K562 (cell line): Measurements from ENCODE around the gene CREB3L1. TPM values are rescaled to one million over a fixed set of nuclear protein-coding genes. Genes with fewer than 3 reads are reported as not detected.
A peak's percentile ranks its signal among the peaks of the same experiment; 100 is the strongest.

Experiments used
- ATAC-seq: fragments of 200-7000 bp; cut with Tn5 transposase; 3 replicates; pipeline ENCODE4 v1.9.1; 2020; ENCODE audit warnings: moderate library complexity
- BruUV-seq: library from RNA; stranded (reverse); fragments of 400-500 nt; replicated peaks from 2 replicates; lab custom pipeline; 2021; lab: Mats Ljungman, UMichigan
- CTCF ChIA-PET: fragments of 300-600 bp; formaldehyde crosslinking; extraction: SDS; loops from one replicate; lab custom pipeline; 2021; ENCODE audit warnings: low intra/inter-chr PET ratio; lab: Yijun Ruan, JAX
- POLR2A ChIA-PET: fragments of 300-600, 350-650 bp; sonication (Branson Sonifier 250); formaldehyde crosslinking; extraction: SDS; loops from one replicate; lab custom pipeline; 2021; ENCODE audit warnings: antibody characterized with exemption, inconsistent platforms; lab: Yijun Ruan, JAX
- DNase-seq, 4 experiments: peaks; one replicate each; pipeline versions ENCODE4 v3.0.0 to v3.0.0-alpha.2; 2011 to 2018; ENCODE audit warnings: low spot score in 3 of 4, mixed read lengths in 3 of 4; ENCODE audit errors: extremely low read depth in 1 of 4
- FAIRE-seq: peaks from 2 replicates; lab custom pipeline; 2011; peaks lifted over from hg19 to GRCh38; lab: Jason Lieb, UNC
- H2AFZ ChIP-seq: 2 replicates; pipeline ENCODE4 v1.6.0; 2011; ENCODE audit warnings: low read depth, low read length, control low read depth, inconsistent platforms
- H3K27ac ChIP-seq: fragments of 200-600 bp; 3 replicates; pipeline ENCODE4 v1.8.0; 2011; ENCODE audit warnings: low read depth, mild to moderate bottlenecking, control low read depth, inconsistent platforms, low read length, moderate library complexity, mixed read lengths; ENCODE audit errors: extremely low read depth
- H3K27me3 ChIP-seq, 2 experiments: fragments of 300-600 bp in 1 of 2; 2 replicates in 1 of 2; 3 replicates in 1 of 2; pipeline versions ENCODE4 v1.6.0 to v1.8.0; 2011; ENCODE audit warnings: inconsistent platforms in 2 of 2, low read length in 2 of 2, mild to moderate bottlenecking in 1 of 2, mixed read lengths in 1 of 2, moderate library complexity in 1 of 2; ENCODE audit not compliant: control insufficient read depth in 2 of 2, insufficient read depth in 2 of 2
- H3K36me3 ChIP-seq: fragments of 300-600 bp; 3 replicates; pipeline ENCODE4 v1.8.0; 2011; ENCODE audit warnings: mild to moderate bottlenecking, low read length, inconsistent platforms; ENCODE audit not compliant: control insufficient read depth, insufficient read depth
- H3K4me1 ChIP-seq, 2 experiments: fragments of 200-600 bp in 1 of 2; replicated peaks in 1 of 2; 2 replicates in 1 of 2; 3 replicates in 1 of 2; pipeline versions ENCODE4 v1.5.1 to v1.8.0; 2011; ENCODE audit warnings: inconsistent platforms in 2 of 2, low read length in 2 of 2, mild to moderate bottlenecking in 1 of 2, mixed read lengths in 1 of 2, moderate library complexity in 1 of 2; ENCODE audit not compliant: control insufficient read depth in 2 of 2, insufficient read depth in 2 of 2
- H3K4me2 ChIP-seq: 2 replicates; pipeline ENCODE4 v1.6.1; 2011; ENCODE audit warnings: low read length, control low read depth, inconsistent platforms, mixed read lengths; ENCODE audit not compliant: insufficient read depth
- H3K4me3 ChIP-seq: fragments of 200-600 bp; sonication (generic), shearing (Covaris generic); 2 replicates; pipeline ENCODE4 v1.5.1; 2016; ENCODE audit warnings: control low read depth, inconsistent platforms
- H3K79me2 ChIP-seq: fragments of 200-600 bp; 3 replicates; pipeline ENCODE4 v1.8.0; 2011; ENCODE audit warnings: low read length, inconsistent platforms; ENCODE audit not compliant: control insufficient read depth, insufficient read depth
- H3K9ac ChIP-seq, 2 experiments: 2 replicates each; pipeline versions ENCODE4 v1.6.0 to v1.6.1; 2011; ENCODE audit warnings: low read depth in 2 of 2, low read length in 2 of 2, control low read depth in 1 of 2, inconsistent platforms in 1 of 2, mild to moderate bottlenecking in 1 of 2, mixed read lengths in 1 of 2; ENCODE audit not compliant: insufficient read depth in 1 of 2
- H3K9me1 ChIP-seq: one replicate; pipeline ENCODE4 v1.6.0; 2011; ENCODE audit warnings: inconsistent platforms, mild to moderate bottlenecking, low read length, moderate library complexity; ENCODE audit not compliant: control insufficient read depth, insufficient read depth
- H3K9me3 ChIP-seq: replicated peaks from 2 replicates; pipeline ENCODE4 v1.5.1; 2011; ENCODE audit warnings: low read depth, low read length, inconsistent platforms; ENCODE audit not compliant: control insufficient read depth, insufficient read depth
- H4K20me1 ChIP-seq: replicated peaks from 2 replicates; pipeline ENCODE4 v1.6.1; 2011; ENCODE audit warnings: low read length, inconsistent platforms, mixed read lengths; ENCODE audit not compliant: control insufficient read depth, insufficient read depth
- CEBPG ChIP-seq, 3 experiments: fragments of 200-800 bp in 1 of 3; sonication (Bioruptor generic) in 1 of 3; sonication (generic) in 1 of 3; formaldehyde crosslinking in 1 of 3; IDR thresholded peaks in 2 of 3; conservative IDR thresholded peaks in 1 of 3; 2 replicates each; pipeline versions ENCODE4 v1.6.1 to v1.8.0; 2016 to 2022; ENCODE audit warnings: missing compliant biosample characterization in 2 of 3, missing genetic modification characterization in 2 of 3, mild to moderate bottlenecking in 1 of 3, missing genetic modification reagents in 1 of 3
- ERF ChIP-seq: fragments of 450-650 bp; formaldehyde crosslinking; IDR thresholded peaks from 2 replicates; pipeline ENCODE4 v1.4.0; 2020; ENCODE audit warnings: mild to moderate bottlenecking, mixed read lengths
- RNF2 ChIP-seq: sonication (generic); IDR thresholded peaks from 2 replicates; pipeline ENCODE4 v1.6.1; 2016
- TAF7 ChIP-seq: fragments of 450-650 bp; IDR thresholded peaks from 2 replicates; pipeline ENCODE4 v1.6.1; 2016; ENCODE audit warnings: missing genetic modification characterization, missing compliant biosample characterization
- ZFX ChIP-seq: sonication (generic); formaldehyde crosslinking; IDR thresholded peaks from 2 replicates; pipeline ENCODE4 v1.8.0; 2022; ENCODE audit warnings: mild to moderate bottlenecking, missing genetic modification reagents, moderate library complexity
- ZNF263 ChIP-seq: sonication (generic); formaldehyde crosslinking; IDR thresholded peaks from 2 replicates; pipeline ENCODE4 v1.8.0; 2022; ENCODE audit warnings: mild to moderate bottlenecking, missing genetic modification reagents, borderline replicate concordance
- ZNF395 ChIP-seq: fragments of 200-800 bp; sonication (Bioruptor generic); IDR thresholded peaks from 2 replicates; pipeline ENCODE4 v1.6.1; 2017; ENCODE audit warnings: missing genetic modification characterization, missing compliant biosample characterization
- WGBS: fragments of 100-300 bp; shearing (Covaris generic); methylation state at CpG from one replicate; pipeline ENCODE4 v1.1.6; 2016; ENCODE audit warnings: low coverage, mixed read lengths; ENCODE audit not compliant: insufficient coverage; ENCODE audit errors: missing lambda C conversion rate; 5-methylcytosine and 5-hydroxymethylcytosine counted together
- in situ Hi-C: fragments of 300-500 bp; cut with MboI; formaldehyde crosslinking; loops from 4 replicates; pipeline ENCODE4 v1.15.0; 2018; ENCODE audit warnings: inconsistent platforms, mixed read lengths
- intact Hi-C: fragments of 100-400 bp; cut with micrococcal nuclease; formaldehyde crosslinking; loops from 2 replicates; pipeline ENCODE4 v1.14.2; 2022
- polyA plus RNA-seq, 8 experiments: library from polyadenylated mRNA; depleted of rRNA in 4 of 8; stranded (reverse) in 5 of 8; unstranded in 3 of 8; fragments of >200 nt; fragmentation: Nextera tagmentation in 2 of 8; fragmentation: Illumina TruSeq in 1 of 8; extraction: Ambion mirVana in 2 of 8; extraction: Trizol in 1 of 8; gene quantifications; 2 replicates each; pipeline versions ENCODE4 v1.2.1 to v1.2.3, GENCODE V29; 2011 to 2014; ENCODE audit warnings: inconsistent platforms in 1 of 8, missing spikeins in 1 of 8
- total RNA-seq, 7 experiments: library from RNA; depleted of rRNA in 6 of 7; stranded (reverse); fragments of >200 nt in 6 of 7; fragmentation: Illumina TruSeq in 2 of 7; extraction: Trizol in 2 of 7; gene quantifications; 2 replicates each; pipeline versions ENCODE4 v1.2.1 to v1.2.3, GENCODE V29; 2011 to 2021; ENCODE audit warnings: low replicate concordance in 1 of 7
- TF ChIP-seq, protein P1 (sequence below): sonication (generic); formaldehyde crosslinking; IDR thresholded peaks from 2 replicates; pipeline ENCODE4 v1.8.0; 2022; ENCODE audit warnings: missing genetic modification reagents, mild to moderate bottlenecking, moderate library complexity, borderline replicate concordance
- TF ChIP-seq, protein P2 (sequence below), 2 experiments: fragments of 450-650 bp in 1 of 2; IDR thresholded peaks; 2 replicates each; pipeline ENCODE4 v1.6.1; 2011 to 2017; ENCODE audit warnings: low read depth in 2 of 2, antibody characterized with exemption in 1 of 2, borderline replicate concordance in 1 of 2, low read length in 1 of 2, mild to moderate bottlenecking in 1 of 2, mixed read lengths in 1 of 2; ENCODE audit not compliant: control insufficient read depth in 1 of 2

CREB3L1 gene
- total and polyA plus RNA-seq, 9 of the 15 experiments (the other 6 are each of a cell fraction or from before 2014, with no cell fraction given) = 1.2 to 27.6 (median 3.7) TPM

DNA sequence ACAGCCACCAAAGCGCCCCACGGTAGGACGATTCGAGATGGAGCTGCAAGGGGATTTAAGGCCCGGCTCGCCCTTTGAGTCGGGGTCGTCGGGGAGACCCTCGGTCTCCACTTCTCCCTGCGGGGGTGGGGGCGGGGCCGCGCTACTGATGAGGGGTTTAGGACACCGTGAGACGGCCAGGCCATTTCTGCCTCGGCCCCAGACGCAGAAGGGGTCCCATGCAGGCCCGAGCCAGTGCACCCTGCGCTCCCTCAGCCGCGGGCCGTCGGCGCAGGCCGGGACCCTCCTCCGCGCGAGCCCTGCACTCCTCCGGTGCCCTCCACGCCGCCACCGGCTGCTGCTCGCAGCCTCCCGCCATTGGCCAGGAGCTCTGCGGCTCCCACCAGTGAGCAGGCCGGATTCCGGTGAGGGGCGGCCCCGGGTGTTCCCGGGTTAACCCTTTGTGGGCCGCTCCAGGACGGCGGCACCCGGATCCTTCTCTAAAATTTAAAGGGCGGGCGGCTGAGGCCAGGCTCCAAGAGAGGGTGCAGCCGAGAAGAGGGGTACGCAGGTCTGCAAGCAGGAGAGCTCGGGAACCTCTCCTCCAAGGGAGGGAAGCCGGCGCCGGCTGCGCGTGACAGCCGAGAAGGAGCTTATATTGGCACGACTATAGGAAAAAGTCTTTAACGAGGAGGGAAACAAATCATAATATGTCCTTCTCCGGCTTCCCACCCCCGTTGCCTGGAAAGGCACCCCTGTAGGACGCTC is 18.0 kb downstream of the CREB3L1 start (continued):
- TF ChIP-seq, protein P1, sequence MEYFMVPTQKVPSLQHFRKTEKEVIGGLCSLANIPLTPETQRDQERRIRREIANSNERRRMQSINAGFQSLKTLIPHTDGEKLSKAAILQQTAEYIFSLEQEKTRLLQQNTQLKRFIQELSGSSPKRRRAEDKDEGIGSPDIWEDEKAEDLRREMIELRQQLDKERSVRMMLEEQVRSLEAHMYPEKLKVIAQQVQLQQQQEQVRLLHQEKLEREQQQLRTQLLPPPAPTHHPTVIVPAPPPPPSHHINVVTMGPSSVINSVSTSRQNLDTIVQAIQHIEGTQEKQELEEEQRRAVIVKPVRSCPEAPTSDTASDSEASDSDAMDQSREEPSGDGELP (CRISPR knock-in tag) = peak; percentile 85
- TF ChIP-seq ZNF395 (CRISPR knock-in tag) = 0 out of 2 replicates have a peak, but pooled peaks have one; percentile 11
- 0 out of 2 replicates have a peak, but pooled peaks have one; percentile 29 for TF ChIP-seq RNF2
- TF ChIP-seq TAF7 (tag) = no peak
- TF ChIP-seq, all 486 proteins: peak for 83

GRCh38 chr11:46296059-46296527 is 18.6 kb downstream of the CREB3L1 start:
- H3K36me3 ChIP-seq = peaks cover 12% of the 10 kb centered on the region; the same call in 2 of the 3 replicates
- H3K27ac ChIP-seq = peak overlapping the region; percentile 85
- H3K4me3 ChIP-seq = peak overlapping the region; percentile 48
- H4K20me1 ChIP-seq = no peaks in the 10 kb centered on the region
- DNase-seq (peak in 1 of 4 experiments; percentile 36), ATAC-seq (peak; percentile 4; the same call in 2 of the 3 replicates), FAIRE-seq (no peak)
- H3K9me3 ChIP-seq = no peaks in the 10 kb centered on the region
- in situ Hi-C loops (no loop called here), intact Hi-C loops (loop anchor here (2.0 to 5.0 kb wide), 2 partner anchors 53 to 174 kb away; partner anchors contain the start of gene PHF21A)
- H3K79me2 ChIP-seq = peaks cover 38% of the 10 kb centered on the region
- peak overlapping the region; percentile 75 to 90 for H3K9ac ChIP-seq
- H2AFZ ChIP-seq = peak overlapping the region; percentile 86
- peak overlapping the region; percentile 80 for H3K4me2 ChIP-seq
- no TSS peak for BruUV-seq
- ChIA-PET CTCF (interaction anchor here (0.8 kb wide), 1 partner anchor 58 kb away, joined by 3 read pairs; no protein-coding TSS in a partner anchor), POLR2A (interaction anchor here (0.5 to 3.1 kb wide), 16 partner anchors 8 to 1217 kb away, joined by 3 to 20 read pairs (median 4); partner anchors contain the start of gene CREB3L1)
- peaks cover 28 to 50% of the 10 kb centered on the region in 2 experiments for H3K4me1 ChIP-seq
- H3K9me1 ChIP-seq = no peaks in the 10 kb centered on the region
- H3K27me3 ChIP-seq = no peaks in the 10 kb centered on the region
- 11% methylated on average over 15 of the region's 18 CpGs for WGBS
- TF ChIP-seq ERF (CRISPR knock-in tag) (0 out of 2 replicates have a peak, but pooled peaks have one; percentile 46), CEBPG (CRISPR knock-in tag; IDR thresholded peaks at IDR 0.05) (no peak), CEBPG (tag; conservative IDR thresholded peaks at IDR 0.05 in 1 of 2, IDR thresholded peaks at IDR 0.05 in 1 of 2) (no peak), ZFX (CRISPR knock-in tag) (no peak), ZNF263 (CRISPR knock-in tag) (0 out of 2 replicates have a peak, but pooled peaks have one; percentile 20)
- TF ChIP-seq, protein P2, sequence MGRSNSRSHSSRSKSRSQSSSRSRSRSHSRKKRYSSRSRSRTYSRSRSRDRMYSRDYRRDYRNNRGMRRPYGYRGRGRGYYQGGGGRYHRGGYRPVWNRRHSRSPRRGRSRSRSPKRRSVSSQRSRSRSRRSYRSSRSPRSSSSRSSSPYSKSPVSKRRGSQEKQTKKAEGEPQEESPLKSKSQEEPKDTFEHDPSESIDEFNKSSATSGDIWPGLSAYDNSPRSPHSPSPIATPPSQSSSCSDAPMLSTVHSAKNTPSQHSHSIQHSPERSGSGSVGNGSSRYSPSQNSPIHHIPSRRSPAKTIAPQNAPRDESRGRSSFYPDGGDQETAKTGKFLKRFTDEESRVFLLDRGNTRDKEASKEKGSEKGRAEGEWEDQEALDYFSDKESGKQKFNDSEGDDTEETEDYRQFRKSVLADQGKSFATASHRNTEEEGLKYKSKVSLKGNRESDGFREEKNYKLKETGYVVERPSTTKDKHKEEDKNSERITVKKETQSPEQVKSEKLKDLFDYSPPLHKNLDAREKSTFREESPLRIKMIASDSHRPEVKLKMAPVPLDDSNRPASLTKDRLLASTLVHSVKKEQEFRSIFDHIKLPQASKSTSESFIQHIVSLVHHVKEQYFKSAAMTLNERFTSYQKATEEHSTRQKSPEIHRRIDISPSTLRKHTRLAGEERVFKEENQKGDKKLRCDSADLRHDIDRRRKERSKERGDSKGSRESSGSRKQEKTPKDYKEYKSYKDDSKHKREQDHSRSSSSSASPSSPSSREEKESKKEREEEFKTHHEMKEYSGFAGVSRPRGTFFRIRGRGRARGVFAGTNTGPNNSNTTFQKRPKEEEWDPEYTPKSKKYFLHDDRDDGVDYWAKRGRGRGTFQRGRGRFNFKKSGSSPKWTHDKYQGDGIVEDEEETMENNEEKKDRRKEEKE (IDR thresholded peaks at IDR 0.05; ENCODE audit: borderline replicate concordance in 1 of 2, control insufficient read depth in 1 of 2, low read depth in 2 of 2, low read length in 1 of 2) = no peak
